ENCODE data around the gene ICAM2.
A peak's percentile ranks its signal among the peaks of the same experiment; 100 is the strongest.
"Not testable (repeated sequence)": the region's sequence is repeated elsewhere in the genome, so short reads cannot be mapped to it uniquely, and the experiment has no call there.

The ICAM2 gene

GRCh38 chr17:64015447-64015846 lies 5.0 kb downstream of the ICAM2 start:
- DNase-seq (ENCODE audit: low read depth), result no peak
- TF ChIP-seq, protein P1, sequence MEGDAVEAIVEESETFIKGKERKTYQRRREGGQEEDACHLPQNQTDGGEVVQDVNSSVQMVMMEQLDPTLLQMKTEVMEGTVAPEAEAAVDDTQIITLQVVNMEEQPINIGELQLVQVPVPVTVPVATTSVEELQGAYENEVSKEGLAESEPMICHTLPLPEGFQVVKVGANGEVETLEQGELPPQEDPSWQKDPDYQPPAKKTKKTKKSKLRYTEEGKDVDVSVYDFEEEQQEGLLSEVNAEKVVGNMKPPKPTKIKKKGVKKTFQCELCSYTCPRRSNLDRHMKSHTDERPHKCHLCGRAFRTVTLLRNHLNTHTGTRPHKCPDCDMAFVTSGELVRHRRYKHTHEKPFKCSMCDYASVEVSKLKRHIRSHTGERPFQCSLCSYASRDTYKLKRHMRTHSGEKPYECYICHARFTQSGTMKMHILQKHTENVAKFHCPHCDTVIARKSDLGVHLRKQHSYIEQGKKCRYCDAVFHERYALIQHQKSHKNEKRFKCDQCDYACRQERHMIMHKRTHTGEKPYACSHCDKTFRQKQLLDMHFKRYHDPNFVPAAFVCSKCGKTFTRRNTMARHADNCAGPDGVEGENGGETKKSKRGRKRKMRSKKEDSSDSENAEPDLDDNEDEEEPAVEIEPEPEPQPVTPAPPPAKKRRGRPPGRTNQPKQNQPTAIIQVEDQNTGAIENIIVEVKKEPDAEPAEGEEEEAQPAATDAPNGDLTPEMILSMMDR (conservative IDR thresholded peaks at IDR 0.05; ENCODE audit: low read depth, low read length), result no peak
- no peak overlapping the region for H3K4me3 ChIP-seq (ENCODE audit: low read depth, low read length)

GRCh38 chr17:64009571-64010402 lies 10.6 kb downstream of the ICAM2 start:
- TF ChIP-seq, protein P1 (conservative IDR thresholded peaks at IDR 0.05; ENCODE audit: low read depth, low read length), result no peak
- peak; percentile 46 for DNase-seq (ENCODE audit: low read depth)

GRCh38 chr17:64008830-64009229 lies 11.6 kb downstream of the ICAM2 start:
- no peak for DNase-seq (ENCODE audit: low read depth)
- no peak overlapping the region for H3K4me3 ChIP-seq (ENCODE audit: low read depth, low read length)
- TF ChIP-seq, protein P1 (conservative IDR thresholded peaks at IDR 0.05; ENCODE audit: low read depth, low read length), result no peak

More at GRCh38 chr17:64009571-64010402, 10.6 kb downstream of the ICAM2 start:
- H3K4me3 ChIP-seq (ENCODE audit: low read depth, low read length), result no peak overlapping the region

GRCh38 chr17:64008346-64008745 lies 12.1 kb downstream of the ICAM2 start:
- no peak overlapping the region for H3K4me3 ChIP-seq (ENCODE audit: low read depth, low read length)
- TF ChIP-seq, protein P1 (conservative IDR thresholded peaks at IDR 0.05; ENCODE audit: low read depth, low read length), result no peak
- DNase-seq (ENCODE audit: low read depth), result no peak

- TF ChIP-seq, protein P1 (conservative IDR thresholded peaks at IDR 0.05; ENCODE audit: low read depth, low read length), result no peak
- no peak for DNase-seq (ENCODE audit: low read depth)
- H3K4me3 ChIP-seq (ENCODE audit: low read depth, low read length), result no peak overlapping the region
Measured at GRCh38 chr17:64007838-64008282, 12.6 kb downstream of the ICAM2 start.

DNA sequence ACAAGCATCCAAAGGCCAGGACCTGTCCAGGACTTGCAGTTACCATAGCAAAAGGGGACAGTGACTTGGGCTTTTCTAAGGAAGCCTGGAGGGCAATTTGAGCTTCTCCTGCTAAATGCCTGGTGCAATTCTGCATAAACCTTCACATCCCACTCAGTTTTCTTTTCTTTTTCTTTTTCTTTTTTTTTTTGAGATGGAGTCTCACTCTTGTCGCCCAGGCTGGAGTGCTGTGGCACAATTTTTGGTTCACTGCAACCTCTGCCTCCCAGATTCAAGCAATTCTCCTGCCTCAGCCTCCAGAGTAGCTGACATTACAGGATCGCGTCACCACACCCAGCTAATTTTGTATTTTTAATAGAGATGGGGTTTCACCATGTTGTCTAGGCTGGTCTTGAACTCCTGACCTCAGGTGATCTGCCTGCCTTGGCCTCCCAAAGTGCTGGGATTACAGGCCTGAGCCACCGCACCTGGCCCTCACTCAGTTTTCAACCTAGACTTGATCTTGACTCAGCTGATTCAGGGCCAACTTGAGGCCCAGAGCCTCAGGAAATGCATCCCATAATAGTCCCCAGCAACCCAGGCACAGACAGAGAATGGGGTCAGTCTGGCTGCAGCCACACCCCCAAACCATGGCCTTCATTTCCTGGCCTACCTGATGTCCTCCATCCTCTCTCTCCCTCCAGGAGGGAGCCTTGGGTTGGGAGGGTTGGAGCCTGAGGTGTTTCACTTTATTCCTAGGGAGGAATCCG lies 13.2 kb downstream of the ICAM2 start:
- DNase-seq (ENCODE audit: low read depth); H3K4me3 ChIP-seq (ENCODE audit: low read depth, low read length): not testable (repeated sequence)

- no peak for DNase-seq (ENCODE audit: low read depth)
- no peak overlapping the region for H3K4me3 ChIP-seq (ENCODE audit: low read depth, low read length)
- TF ChIP-seq, protein P1 (conservative IDR thresholded peaks at IDR 0.05; ENCODE audit: low read depth, low read length), result no peak
Measured at GRCh38 chr17:64006361-64007088, 13.9 kb downstream of the ICAM2 start.

All from choroid plexus epithelial cell (primary cell).